ENCODE results near the gene TRIM60. TPM values are rescaled to one million over a fixed set of nuclear protein-coding genes. Genes with fewer than 3 reads are reported as not detected.
"Not testable (repeated sequence)": the region's sequence is repeated elsewhere in the genome, so short reads cannot be mapped to it uniquely, and the experiment has no call there.

TRIM60 gene
- total RNA-seq, 4 donors from 2014 or later: not detected

DNA sequence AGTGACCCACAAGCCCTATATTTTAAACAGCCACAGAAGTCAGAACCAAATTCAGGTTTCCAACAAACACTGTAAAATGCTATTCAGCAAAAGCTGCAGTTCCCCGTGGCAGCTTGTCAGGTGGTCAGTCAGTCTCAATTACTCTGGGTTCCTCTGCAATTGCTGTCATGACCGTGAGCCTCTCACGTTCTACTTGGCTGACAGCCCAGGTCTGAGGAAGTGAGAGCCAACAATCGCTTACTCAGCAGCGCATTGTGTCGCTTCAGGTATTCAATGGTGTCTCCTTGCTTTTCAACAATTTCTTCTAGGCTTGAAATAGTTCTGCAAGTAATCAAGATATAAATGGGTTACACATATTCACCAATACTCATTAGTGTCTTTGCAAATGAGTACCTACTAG is 47.7 kb downstream of the TRIM60 start:
- no peak overlapping the region for H3K4me3 ChIP-seq (replicated peaks in 1 of 3)
- no peaks in the 10 kb centered on the region for H3K27me3 ChIP-seq
- H3K4me1 ChIP-seq: peaks cover 0 to 6% of the 10 kb centered on the region in 2 donors
- no peak overlapping the region for H3K27ac ChIP-seq
- no peaks in the 10 kb centered on the region for H3K36me3 ChIP-seq
- DNase-seq: peak; percentile 80 to 83
- TF ChIP-seq POLR2A (IDR thresholded peaks at IDR 0.05): no peak
- TF ChIP-seq, protein P1, sequence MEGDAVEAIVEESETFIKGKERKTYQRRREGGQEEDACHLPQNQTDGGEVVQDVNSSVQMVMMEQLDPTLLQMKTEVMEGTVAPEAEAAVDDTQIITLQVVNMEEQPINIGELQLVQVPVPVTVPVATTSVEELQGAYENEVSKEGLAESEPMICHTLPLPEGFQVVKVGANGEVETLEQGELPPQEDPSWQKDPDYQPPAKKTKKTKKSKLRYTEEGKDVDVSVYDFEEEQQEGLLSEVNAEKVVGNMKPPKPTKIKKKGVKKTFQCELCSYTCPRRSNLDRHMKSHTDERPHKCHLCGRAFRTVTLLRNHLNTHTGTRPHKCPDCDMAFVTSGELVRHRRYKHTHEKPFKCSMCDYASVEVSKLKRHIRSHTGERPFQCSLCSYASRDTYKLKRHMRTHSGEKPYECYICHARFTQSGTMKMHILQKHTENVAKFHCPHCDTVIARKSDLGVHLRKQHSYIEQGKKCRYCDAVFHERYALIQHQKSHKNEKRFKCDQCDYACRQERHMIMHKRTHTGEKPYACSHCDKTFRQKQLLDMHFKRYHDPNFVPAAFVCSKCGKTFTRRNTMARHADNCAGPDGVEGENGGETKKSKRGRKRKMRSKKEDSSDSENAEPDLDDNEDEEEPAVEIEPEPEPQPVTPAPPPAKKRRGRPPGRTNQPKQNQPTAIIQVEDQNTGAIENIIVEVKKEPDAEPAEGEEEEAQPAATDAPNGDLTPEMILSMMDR (IDR thresholded peaks at IDR 0.05): no peak
- no peaks in the 10 kb centered on the region for H3K9me3 ChIP-seq
- WGBS, 2 donors: 26 to 27% methylated on average over 6 of the region's 6 CpGs
- intact Hi-C loops (cut with DNase I): no loop called here

- H3K4me1 ChIP-seq; H3K27ac ChIP-seq; H3K27me3 ChIP-seq; DNase-seq; H3K9me3 ChIP-seq; H3K4me3 ChIP-seq (replicated peaks in 1 of 3); intact Hi-C loops (cut with DNase I): not testable (repeated sequence)
- WGBS, 2 donors: 96% methylated on average over 7 of the region's 7 CpGs
- H3K36me3 ChIP-seq: peaks cover 29 to 30% of the 10 kb centered on the region in 2 donors
Measured at GRCh38 chr4:165084787-165085186, 53.0 kb downstream of the TRIM60 start.

GRCh38 chr4:165085946-165086345 is 54.1 kb downstream of the TRIM60 start:
- H3K27ac ChIP-seq: no peak overlapping the region
- no peak overlapping the region for H3K4me3 ChIP-seq (replicated peaks in 1 of 3)
- intact Hi-C loops (cut with DNase I): no loop called here
- H3K4me1 ChIP-seq: no peaks in the 10 kb centered on the region
- 95 to 98% methylated on average over 2 of the region's 2 CpGs for WGBS, 2 donors
- no peaks in the 10 kb centered on the region for H3K27me3 ChIP-seq
- H3K9me3 ChIP-seq: no peaks in the 10 kb centered on the region
- TF ChIP-seq, protein P1 (IDR thresholded peaks at IDR 0.05): no peak
- no peak for TF ChIP-seq POLR2A (IDR thresholded peaks at IDR 0.05)
- H3K36me3 ChIP-seq: peaks cover 29 to 30% of the 10 kb centered on the region in 2 donors
- DNase-seq: no peak

DNA sequence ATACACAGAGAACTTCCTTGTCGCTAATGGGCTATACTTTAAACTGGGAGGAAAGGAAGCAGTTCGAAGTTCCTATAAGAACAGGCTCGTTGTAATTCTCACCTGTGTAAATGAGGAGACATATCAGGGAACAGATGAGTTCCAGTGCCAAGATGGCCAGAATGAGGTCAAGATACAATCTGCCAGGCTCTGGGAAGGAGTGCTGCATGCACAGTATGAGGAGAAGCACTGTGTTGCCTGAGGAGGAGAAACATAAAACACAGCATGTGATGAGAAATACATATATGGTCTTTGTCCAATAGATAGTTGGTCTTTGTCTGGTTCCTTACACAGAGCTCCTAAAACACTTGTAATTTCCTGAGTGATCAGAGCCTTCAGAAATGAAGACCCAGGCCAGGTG is 56.6 kb downstream of the TRIM60 start:
- peaks cover 29 to 30% of the 10 kb centered on the region in 2 donors for H3K36me3 ChIP-seq

More for the DNA sequence above, 56.6 kb downstream of the TRIM60 start:
- TF ChIP-seq, protein P1 (IDR thresholded peaks at IDR 0.05): no peak
- TF ChIP-seq POLR2A (IDR thresholded peaks at IDR 0.05): no peak
- Histone ChIP-seq H3K27ac (no peak overlapping the region), H3K4me3 (replicated peaks in 1 of 3) (no peak overlapping the region), H3K4me1 (no peaks in the 10 kb centered on the region), H3K9me3 (no peaks in the 10 kb centered on the region), H3K27me3 (no peaks in the 10 kb centered on the region)
- 92 to 93% methylated on average over 3 of the region's 3 CpGs for WGBS, 2 donors
- intact Hi-C loops (cut with DNase I): no loop called here
- no peak for DNase-seq

Small RNAs within 50 kb of the gene (small RNA-seq; reads per million reads assigned to genes)
- not detected for gene AC106872.12

Other genes starting within 250 kb of the TRIM60 start
- gene APELA, start 154.8 kb upstream of the TRIM60 start, total RNA-seq: 1 to 10 TPM in 1 of 4 donors, not detected in 3; 2.1 TPM
- gene TRIM61, start 54.3 kb upstream of the TRIM60 start, total RNA-seq: 1 to 10 TPM; 1.2 to 5.5 (median 4.5) TPM
- not detected for gene TRIM75, start 21.9 kb downstream of the TRIM60 start, total RNA-seq
- 10 to 100 TPM; 19.2 to 34.9 (median 21.8) TPM for gene TMEM192, start 80.9 kb downstream of the TRIM60 start, total RNA-seq
- gene KLHL2, start 175.6 kb downstream of the TRIM60 start, total RNA-seq: 10 to 100 TPM; 30.9 to 45.2 (median 35.8) TPM